ENCODE results near the gene ETNK2. TPM values are rescaled to one million over a fixed set of nuclear protein-coding genes. Genes with fewer than 3 reads are reported as not detected.

The ETNK2 gene
- total and polyA plus RNA-seq, 4 donors = 18.2 to 65.4 (median 41.4) TPM

DNA sequence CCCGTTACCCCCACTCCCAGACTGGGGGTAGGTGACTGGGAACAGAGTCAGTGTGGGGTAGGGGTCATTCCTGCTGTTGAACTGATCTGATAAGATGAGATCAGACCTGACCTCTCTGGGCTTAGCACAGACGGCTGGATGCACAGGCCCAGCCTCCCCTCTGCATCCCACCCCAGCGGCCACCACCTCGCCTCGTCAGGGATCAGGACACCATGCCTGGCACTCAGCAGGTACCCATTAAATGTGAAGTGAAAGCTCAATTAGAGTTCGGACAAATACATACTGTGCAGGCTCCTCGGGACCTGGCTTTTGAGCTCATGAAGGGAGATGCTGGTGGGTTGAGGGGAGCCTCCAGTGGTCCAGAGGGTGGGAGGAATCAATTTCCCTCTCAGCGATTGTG is 63.2 kb downstream of the ETNK2 start:
- H3K27ac ChIP-seq (ENCODE audit: low read depth, low read length) = peak overlapping the region; percentile 36
- H3K36me3 ChIP-seq (ENCODE audit: control insufficient read depth, insufficient read depth, low read length) = peaks cover 1% of the 10 kb centered on the region
- H3K4me1 ChIP-seq (ENCODE audit: control insufficient read depth, insufficient read depth, low read length) = peaks cover 67% of the 10 kb centered on the region
- WGBS (ENCODE audit: insufficient coverage) = 36% methylated on average over 3 of the region's 8 CpGs
- DNase-seq (ENCODE audit: low read depth in 4 of 6, low spot score in 6 of 6) = no peak
- H3K4me3 ChIP-seq (ENCODE audit: low read depth, low read length) = no peak overlapping the region
- no peaks in the 10 kb centered on the region for H3K27me3 ChIP-seq (ENCODE audit: control insufficient read depth, insufficient read depth, low read length)
- H3K9me3 ChIP-seq (ENCODE audit: control insufficient read depth, insufficient read depth, low read length) = no peaks in the 10 kb centered on the region

DNA sequence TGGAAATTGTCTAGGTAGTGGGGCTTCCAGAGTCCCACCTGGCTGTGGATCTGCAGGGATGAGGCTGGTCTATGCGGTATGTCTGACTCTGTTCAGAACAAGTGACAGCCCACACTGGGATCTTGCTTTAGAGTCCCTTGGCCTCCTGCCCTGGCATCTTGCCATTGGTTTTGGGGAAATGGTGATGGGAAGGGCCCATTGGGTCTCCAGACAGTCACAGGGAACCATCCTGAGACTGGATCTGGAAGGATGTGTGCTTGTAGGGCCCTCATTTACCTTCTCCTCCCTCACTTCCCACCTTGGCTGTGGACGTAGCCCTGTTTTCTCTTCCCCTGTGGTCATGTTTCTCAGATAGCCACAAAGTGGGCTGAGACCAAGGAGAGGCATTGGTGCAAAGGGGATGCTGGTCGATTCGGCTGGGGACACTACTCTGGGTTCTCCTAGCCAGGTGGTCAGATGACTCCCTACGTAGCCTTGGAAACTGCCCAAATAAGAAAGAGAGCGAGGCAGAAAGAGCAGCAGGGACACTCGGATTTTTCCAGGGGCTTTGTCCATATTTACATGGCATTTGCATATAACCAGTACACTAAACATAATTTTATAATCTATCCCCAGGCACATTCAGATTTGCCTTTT is 63.8 kb downstream of the ETNK2 start:
- 41% methylated on average over 3 of the region's 7 CpGs for WGBS (ENCODE audit: insufficient coverage)
- Histone ChIP-seq H3K27me3 (ENCODE audit: control insufficient read depth, insufficient read depth, low read length) (no peaks in the 10 kb centered on the region), H3K4me1 (ENCODE audit: control insufficient read depth, insufficient read depth, low read length) (peaks cover 67% of the 10 kb centered on the region), H3K27ac (ENCODE audit: low read depth, low read length) (peak overlapping the region; percentile 36), H3K4me3 (ENCODE audit: low read depth, low read length) (no peak overlapping the region), H3K9me3 (ENCODE audit: control insufficient read depth, insufficient read depth, low read length) (no peaks in the 10 kb centered on the region), H3K36me3 (ENCODE audit: control insufficient read depth, insufficient read depth, low read length) (peaks cover 3% of the 10 kb centered on the region)
- peak in 2 of 6 donors; percentile 27 to 38 for DNase-seq (ENCODE audit: low read depth in 4 of 6, low spot score in 6 of 6)

DNA sequence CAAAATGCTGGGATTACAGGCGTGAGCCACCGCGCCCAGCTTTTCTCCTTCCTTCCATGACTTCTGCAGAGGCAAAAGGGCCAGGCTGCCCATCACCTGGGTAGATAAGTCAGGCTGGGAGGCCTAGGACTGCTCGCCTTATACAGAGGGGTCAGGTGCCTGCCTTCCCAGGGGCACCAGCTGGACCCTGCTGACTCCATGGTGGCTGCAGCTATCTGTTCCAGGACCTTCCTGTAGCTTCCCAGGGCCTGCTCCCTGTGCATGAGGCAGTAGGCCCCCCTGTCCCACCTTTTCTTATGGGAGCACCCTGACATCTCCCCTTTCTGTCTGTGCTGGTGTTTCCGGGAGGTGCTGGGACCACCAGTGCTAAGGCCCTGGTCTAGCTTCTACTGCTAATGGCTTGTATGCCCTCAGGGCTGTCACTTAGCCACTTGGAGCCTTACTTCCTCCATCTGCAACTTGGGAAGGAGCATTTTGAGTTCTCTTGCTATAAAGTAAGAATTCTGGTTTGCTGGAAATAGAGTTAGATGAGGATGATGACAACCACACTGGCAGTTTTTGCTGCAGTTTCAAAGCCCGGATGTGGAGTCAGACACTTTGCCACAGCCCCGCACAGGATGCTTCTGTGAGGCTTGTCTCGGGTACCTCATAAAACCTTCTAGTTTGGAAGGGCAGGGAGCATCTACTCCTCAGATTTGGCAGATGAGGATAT is 64.5 kb downstream of the ETNK2 start:
- H3K27ac ChIP-seq (ENCODE audit: low read depth, low read length) = no peak overlapping the region

DNA sequence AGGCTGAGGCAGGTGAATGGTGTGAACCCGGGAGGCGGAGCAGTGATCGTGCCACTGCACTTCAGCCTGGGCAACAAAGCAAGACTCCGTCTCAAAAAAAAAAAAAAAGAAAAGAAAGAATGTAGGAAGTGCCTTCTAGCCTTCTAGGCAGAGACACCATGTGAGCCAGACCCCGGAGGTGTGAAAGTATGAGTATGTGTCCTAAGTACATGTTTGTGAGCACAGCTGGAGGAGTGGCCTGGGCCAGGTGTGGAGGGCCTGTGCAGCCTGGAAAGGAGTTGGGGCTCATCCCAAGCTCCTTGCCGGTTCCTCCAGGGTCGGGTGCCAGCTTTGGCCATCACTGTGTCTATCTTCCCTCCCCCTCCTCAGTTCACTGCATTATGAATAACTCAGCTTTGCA is 66.0 kb downstream of the ETNK2 start:
- H3K4me3 ChIP-seq (ENCODE audit: low read depth, low read length) = no peak overlapping the region
- 74% methylated on average over 3 of the region's 7 CpGs for WGBS (ENCODE audit: insufficient coverage)
- no peaks in the 10 kb centered on the region for H3K27me3 ChIP-seq (ENCODE audit: control insufficient read depth, insufficient read depth, low read length)
- no peak overlapping the region for H3K27ac ChIP-seq (ENCODE audit: low read depth, low read length)
- H3K4me1 ChIP-seq (ENCODE audit: control insufficient read depth, insufficient read depth, low read length) = peaks cover 76% of the 10 kb centered on the region
- no peaks in the 10 kb centered on the region for H3K9me3 ChIP-seq (ENCODE audit: control insufficient read depth, insufficient read depth, low read length)
- H3K36me3 ChIP-seq (ENCODE audit: control insufficient read depth, insufficient read depth, low read length) = peaks cover 3% of the 10 kb centered on the region
- DNase-seq (ENCODE audit: low read depth in 4 of 6, low spot score in 6 of 6) = no peak

More for the DNA sequence above, 64.5 kb downstream of the ETNK2 start:
- H3K27me3 ChIP-seq (ENCODE audit: control insufficient read depth, insufficient read depth, low read length) = no peaks in the 10 kb centered on the region
- 93% methylated on average over 4 of the region's 8 CpGs for WGBS (ENCODE audit: insufficient coverage)
- peaks cover 70% of the 10 kb centered on the region for H3K4me1 ChIP-seq (ENCODE audit: control insufficient read depth, insufficient read depth, low read length)
- H3K36me3 ChIP-seq (ENCODE audit: control insufficient read depth, insufficient read depth, low read length) = peaks cover 3% of the 10 kb centered on the region
- H3K9me3 ChIP-seq (ENCODE audit: control insufficient read depth, insufficient read depth, low read length) = no peaks in the 10 kb centered on the region
- no peak overlapping the region for H3K4me3 ChIP-seq (ENCODE audit: low read depth, low read length)
- no peak for DNase-seq (ENCODE audit: low read depth in 4 of 6, low spot score in 6 of 6)

DNA sequence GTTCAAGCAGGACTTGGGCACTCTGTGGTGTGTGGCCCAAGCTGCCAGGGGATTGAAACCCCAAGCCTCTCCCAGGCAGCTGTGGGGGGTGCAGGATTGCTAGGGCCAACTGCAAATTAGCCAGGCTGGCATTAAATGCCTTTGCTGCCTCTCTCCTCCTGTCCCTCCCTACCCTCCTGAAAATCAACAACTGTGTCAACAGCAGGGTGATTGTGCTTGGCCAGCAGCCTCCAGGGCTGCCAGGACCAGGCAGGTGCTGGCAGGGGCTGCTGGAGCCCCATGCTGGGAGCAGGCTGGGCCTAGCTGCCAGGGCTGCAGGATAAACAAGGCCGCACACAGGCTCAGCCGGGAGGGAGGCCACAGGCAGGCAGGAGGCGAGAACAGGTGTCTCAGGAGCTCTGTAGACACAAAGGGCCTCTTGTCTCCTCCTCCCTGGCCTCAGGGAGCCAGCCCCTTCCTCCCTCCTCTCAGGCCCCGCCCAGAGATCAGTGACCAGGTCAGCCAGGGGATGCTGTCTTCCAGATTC is 67.5 kb downstream of the ETNK2 start:
- Histone ChIP-seq H3K4me3 (ENCODE audit: low read depth, low read length) (no peak overlapping the region), H3K27me3 (ENCODE audit: control insufficient read depth, insufficient read depth, low read length) (no peaks in the 10 kb centered on the region), H3K4me1 (ENCODE audit: control insufficient read depth, insufficient read depth, low read length) (peaks cover 80% of the 10 kb centered on the region), H3K27ac (ENCODE audit: low read depth, low read length) (peak overlapping the region; percentile 74), H3K9me3 (ENCODE audit: control insufficient read depth, insufficient read depth, low read length) (no peaks in the 10 kb centered on the region), H3K36me3 (ENCODE audit: control insufficient read depth, insufficient read depth, low read length) (peaks cover 3% of the 10 kb centered on the region)
- WGBS (ENCODE audit: insufficient coverage) = 35% methylated on average over 2 of the region's 4 CpGs
- peak in 3 of 6 donors; percentile 62 to 85 (median 85) for DNase-seq (ENCODE audit: low read depth in 4 of 6, low spot score in 6 of 6)

DNA sequence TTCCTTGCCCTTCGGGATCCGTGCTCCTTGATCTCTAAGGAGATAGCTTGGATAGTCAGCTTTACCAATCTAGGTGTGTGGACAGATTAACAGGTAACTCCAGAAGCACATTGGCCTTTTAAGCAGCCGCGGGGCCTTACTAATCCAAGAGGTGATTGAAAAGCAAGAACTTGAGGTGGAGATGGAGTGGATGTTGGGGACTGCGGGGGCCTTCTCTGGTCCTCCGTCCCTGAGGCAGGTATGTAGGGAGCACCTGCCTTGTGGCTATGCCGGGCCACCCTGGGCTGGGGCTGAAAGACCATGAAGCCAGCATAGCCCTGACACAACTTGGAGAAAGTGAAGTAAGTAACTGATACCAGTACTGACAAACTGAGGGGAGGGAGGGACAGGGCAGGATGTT is 68.4 kb downstream of the ETNK2 start:
- WGBS (ENCODE audit: insufficient coverage) = 95% methylated on average over 7 of the region's 7 CpGs
- DNase-seq (ENCODE audit: low read depth in 4 of 6, low spot score in 6 of 6) = no peak
- Histone ChIP-seq H3K4me1 (ENCODE audit: control insufficient read depth, insufficient read depth, low read length) (peaks cover 81% of the 10 kb centered on the region), H3K36me3 (ENCODE audit: control insufficient read depth, insufficient read depth, low read length) (peaks cover 3% of the 10 kb centered on the region), H3K4me3 (ENCODE audit: low read depth, low read length) (no peak overlapping the region), H3K27ac (ENCODE audit: low read depth, low read length) (peak overlapping the region; percentile 74), H3K9me3 (ENCODE audit: control insufficient read depth, insufficient read depth, low read length) (no peaks in the 10 kb centered on the region), H3K27me3 (ENCODE audit: control insufficient read depth, insufficient read depth, low read length) (no peaks in the 10 kb centered on the region)

DNA sequence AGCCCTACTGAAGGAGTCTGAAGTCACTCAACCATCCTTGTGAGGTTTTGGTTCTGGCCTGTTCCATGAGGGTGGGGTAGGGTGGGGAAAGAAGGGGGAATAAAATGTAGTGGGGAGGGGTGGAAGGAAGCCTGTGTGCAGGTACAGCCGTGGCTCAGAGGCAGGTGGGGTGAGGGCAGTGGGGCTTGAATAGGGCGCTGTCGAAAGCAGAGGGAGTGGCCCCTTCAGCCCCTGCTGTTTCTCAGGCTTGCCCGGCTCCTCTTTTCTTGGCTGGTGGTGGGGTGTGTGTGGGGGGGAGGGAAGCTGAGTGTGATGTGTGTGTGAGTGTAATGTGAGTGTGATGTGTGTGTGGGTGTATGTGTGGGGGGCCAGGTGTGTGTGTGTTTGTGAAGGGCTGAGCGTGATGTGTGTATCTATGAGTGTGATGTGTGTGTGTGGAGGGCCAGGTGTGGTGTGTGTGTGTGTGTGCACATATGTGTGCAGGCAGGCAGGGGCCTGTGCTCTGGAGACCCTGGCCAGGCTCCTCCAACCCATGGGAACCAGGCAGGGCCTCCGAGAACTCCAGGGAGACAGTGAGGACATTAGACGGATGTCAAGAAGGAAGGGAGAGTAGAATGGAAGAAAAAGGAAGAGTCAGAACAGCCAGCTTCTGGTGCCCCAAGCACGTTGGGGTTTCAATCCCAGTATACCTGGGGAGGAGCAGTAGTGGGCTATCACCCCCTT is 69.9 kb downstream of the ETNK2 start:
- Histone ChIP-seq H3K4me3 (ENCODE audit: low read depth, low read length) (no peak overlapping the region), H3K27me3 (ENCODE audit: control insufficient read depth, insufficient read depth, low read length) (no peaks in the 10 kb centered on the region), H3K27ac (ENCODE audit: low read depth, low read length) (no peak overlapping the region), H3K36me3 (ENCODE audit: control insufficient read depth, insufficient read depth, low read length) (peaks cover 3% of the 10 kb centered on the region), H3K4me1 (ENCODE audit: control insufficient read depth, insufficient read depth, low read length) (peaks cover 75% of the 10 kb centered on the region), H3K9me3 (ENCODE audit: control insufficient read depth, insufficient read depth, low read length) (no peaks in the 10 kb centered on the region)
- DNase-seq (ENCODE audit: low read depth in 4 of 6, low spot score in 6 of 6) = no peak
- WGBS (ENCODE audit: insufficient coverage) = 60% methylated on average over 6 of the region's 8 CpGs

DNA sequence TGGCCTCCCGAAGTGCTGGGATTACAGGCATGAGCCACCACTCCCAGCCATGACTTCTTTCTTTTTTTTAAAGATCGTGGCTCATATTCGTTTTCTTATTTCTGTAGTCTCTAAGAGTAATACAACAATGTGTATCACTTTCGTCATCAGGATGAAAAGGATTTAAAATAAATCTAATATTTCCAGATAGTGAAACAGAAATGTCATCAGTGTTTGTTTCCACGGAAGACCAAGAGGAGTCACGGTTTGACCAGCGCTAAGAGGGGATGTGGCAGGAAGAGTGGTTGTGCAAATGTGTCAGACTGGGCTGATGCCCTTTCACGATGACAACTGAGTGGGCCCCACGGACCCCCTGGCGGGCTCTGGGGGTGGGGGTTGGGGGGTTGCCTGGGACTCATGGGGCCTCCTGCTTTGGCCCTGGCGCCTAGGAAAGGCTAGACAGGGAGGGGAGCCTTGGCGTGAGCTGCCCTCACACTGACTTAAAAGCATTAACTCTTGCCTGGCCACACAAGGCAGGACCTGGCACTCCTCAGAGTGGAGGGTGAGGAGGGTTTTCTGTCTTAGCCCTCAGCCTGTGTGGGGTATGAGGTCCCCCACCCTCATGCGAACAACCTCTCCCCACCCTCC is 70.6 kb downstream of the ETNK2 start:
- H3K9me3 ChIP-seq (ENCODE audit: control insufficient read depth, insufficient read depth, low read length) = no peaks in the 10 kb centered on the region
- no peak overlapping the region for H3K4me3 ChIP-seq (ENCODE audit: low read depth, low read length)
- H3K27ac ChIP-seq (ENCODE audit: low read depth, low read length) = no peak overlapping the region
- WGBS (ENCODE audit: insufficient coverage) = 14% methylated on average over 7 of the region's 13 CpGs
- no peaks in the 10 kb centered on the region for H3K27me3 ChIP-seq (ENCODE audit: control insufficient read depth, insufficient read depth, low read length)
- peaks cover 82% of the 10 kb centered on the region for H3K4me1 ChIP-seq (ENCODE audit: control insufficient read depth, insufficient read depth, low read length)
- DNase-seq (ENCODE audit: low read depth in 4 of 6, low spot score in 6 of 6) = no peak
- peaks cover 3% of the 10 kb centered on the region for H3K36me3 ChIP-seq (ENCODE audit: control insufficient read depth, insufficient read depth, low read length)
